ENCODE measurements around the gene MCF2L. TPM values are rescaled to one million over a fixed set of nuclear protein-coding genes. Genes with fewer than 3 reads are reported as not detected.

Gene MCF2L
- total and polyA plus RNA-seq, 2 experiments from 2014 or later = 27.6 to 38.6 TPM

DNA sequence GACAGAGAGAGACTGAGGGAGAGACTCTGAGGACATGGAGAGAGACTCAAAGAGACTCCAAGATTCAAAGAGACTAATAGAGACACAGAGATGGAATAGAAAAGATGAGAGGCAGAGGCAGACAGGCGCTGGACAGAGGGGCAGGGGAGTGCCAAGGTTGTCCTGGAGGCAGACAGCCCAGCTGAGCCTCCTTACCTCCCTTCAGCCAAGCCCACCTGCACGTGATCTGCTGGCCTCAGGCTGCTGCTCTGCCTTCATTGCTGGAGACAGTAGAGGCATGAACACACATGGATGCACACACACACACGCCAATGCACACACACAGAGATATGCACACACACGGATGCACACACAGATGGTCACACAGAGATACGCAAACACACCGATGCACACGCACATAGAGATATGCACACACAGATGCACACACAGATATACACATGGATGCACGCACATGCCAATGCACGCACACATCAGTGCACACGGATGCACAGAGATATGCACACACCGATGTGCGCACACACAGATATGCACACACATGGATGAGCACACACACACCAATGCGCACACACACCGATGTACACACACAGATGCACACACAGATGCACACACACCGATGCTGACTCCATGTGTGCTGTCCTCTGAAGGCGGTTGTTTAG is 150.3 kb downstream of the MCF2L start:
- no peak for DNase-seq (ENCODE audit: low read depth in 1 of 2, low spot score in 1 of 2)
- Histone ChIP-seq H3K4me3 (no peak overlapping the region), H3K4me1 (ENCODE audit: low read depth) (peaks cover 8% of the 10 kb centered on the region), H3K36me3 (no peaks in the 10 kb centered on the region), H3K27ac (no peak overlapping the region), H3K9me3 (ENCODE audit: low read depth) (no peaks in the 10 kb centered on the region), H3K27me3 (peaks cover 72% of the 10 kb centered on the region)
- TF ChIP-seq, protein P1, sequence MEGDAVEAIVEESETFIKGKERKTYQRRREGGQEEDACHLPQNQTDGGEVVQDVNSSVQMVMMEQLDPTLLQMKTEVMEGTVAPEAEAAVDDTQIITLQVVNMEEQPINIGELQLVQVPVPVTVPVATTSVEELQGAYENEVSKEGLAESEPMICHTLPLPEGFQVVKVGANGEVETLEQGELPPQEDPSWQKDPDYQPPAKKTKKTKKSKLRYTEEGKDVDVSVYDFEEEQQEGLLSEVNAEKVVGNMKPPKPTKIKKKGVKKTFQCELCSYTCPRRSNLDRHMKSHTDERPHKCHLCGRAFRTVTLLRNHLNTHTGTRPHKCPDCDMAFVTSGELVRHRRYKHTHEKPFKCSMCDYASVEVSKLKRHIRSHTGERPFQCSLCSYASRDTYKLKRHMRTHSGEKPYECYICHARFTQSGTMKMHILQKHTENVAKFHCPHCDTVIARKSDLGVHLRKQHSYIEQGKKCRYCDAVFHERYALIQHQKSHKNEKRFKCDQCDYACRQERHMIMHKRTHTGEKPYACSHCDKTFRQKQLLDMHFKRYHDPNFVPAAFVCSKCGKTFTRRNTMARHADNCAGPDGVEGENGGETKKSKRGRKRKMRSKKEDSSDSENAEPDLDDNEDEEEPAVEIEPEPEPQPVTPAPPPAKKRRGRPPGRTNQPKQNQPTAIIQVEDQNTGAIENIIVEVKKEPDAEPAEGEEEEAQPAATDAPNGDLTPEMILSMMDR (IDR thresholded peaks at IDR 0.05; ENCODE audit: low read depth, low read length) = no peak

DNA sequence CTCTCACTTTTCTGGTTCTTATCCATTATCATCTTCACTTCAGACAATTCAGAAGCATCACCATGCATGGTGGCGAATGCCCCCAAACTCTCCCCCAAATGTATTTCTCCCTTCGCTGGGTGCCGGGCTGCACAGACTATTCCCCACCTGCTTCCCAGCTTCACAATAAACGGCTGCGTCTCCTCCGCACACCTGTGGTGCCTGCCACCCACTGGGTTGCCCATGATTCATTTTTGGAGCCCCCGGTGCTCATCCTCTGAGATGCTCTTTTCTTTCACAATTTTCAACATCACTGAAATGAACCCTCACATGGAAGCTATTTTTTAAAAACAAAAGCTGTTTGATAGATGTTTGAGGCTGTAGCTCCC is 150.8 kb downstream of the MCF2L start:
- Histone ChIP-seq H3K36me3 (no peaks in the 10 kb centered on the region), H3K4me1 (ENCODE audit: low read depth) (peaks cover 8% of the 10 kb centered on the region), H3K4me3 (no peak overlapping the region), H3K27me3 (peaks cover 67% of the 10 kb centered on the region), H3K9me3 (ENCODE audit: low read depth) (no peaks in the 10 kb centered on the region), H3K27ac (no peak overlapping the region)
- TF ChIP-seq, protein P1 (IDR thresholded peaks at IDR 0.05; ENCODE audit: low read depth, low read length) = no peak
- DNase-seq (ENCODE audit: low read depth in 1 of 2, low spot score in 1 of 2) = no peak

DNA sequence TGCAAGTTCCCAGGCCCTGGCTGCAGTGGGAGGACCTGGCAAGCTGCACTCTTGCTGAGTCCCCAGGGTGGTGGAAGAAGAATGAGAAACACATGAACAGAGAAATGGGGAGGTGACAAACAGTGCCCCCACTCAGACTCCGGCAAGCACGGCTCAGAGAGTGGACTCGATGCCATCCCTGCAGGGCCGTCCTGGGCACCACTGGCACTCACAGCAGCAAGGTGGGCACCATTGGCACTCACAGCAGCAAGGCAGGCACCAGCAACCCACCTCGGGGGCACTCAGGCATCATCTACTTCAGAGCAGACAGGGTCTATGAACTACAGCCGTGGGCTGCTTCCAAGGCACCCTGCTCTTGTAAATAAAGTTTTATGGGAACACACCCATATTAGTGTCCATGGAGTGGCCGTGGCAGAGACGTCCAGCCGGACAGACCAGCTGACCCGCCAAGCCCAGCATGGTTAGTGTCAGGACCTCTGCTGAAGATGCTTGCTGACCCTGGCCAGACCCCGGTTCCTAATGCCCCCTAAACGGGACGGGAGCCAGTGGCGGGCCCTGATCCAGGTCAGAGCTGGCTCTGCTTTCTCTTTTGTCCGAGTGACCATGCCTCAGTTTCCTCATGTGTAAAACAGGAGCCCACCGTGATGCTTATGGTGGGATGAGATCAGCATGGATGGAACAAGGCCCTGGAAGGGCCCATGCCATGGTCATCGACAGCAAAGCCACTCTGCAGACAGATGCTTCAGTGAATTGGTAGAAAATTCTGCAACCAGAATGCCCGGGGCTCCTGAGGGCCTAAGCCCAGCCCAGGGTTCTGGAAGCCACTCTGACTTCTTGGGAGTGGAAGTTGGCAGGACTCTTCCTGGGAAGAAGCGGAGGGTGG is 151.5 kb downstream of the MCF2L start:
- peaks cover 8% of the 10 kb centered on the region for H3K4me1 ChIP-seq (ENCODE audit: low read depth)
- TF ChIP-seq, protein P1 (IDR thresholded peaks at IDR 0.05; ENCODE audit: low read depth, low read length) = no peak
- DNase-seq (ENCODE audit: low read depth in 1 of 2, low spot score in 1 of 2) = no peak
- peaks cover 63% of the 10 kb centered on the region for H3K27me3 ChIP-seq
- H3K36me3 ChIP-seq = no peaks in the 10 kb centered on the region
- no peaks in the 10 kb centered on the region for H3K9me3 ChIP-seq (ENCODE audit: low read depth)
- H3K4me3 ChIP-seq = no peak overlapping the region
- no peak overlapping the region for H3K27ac ChIP-seq

DNA sequence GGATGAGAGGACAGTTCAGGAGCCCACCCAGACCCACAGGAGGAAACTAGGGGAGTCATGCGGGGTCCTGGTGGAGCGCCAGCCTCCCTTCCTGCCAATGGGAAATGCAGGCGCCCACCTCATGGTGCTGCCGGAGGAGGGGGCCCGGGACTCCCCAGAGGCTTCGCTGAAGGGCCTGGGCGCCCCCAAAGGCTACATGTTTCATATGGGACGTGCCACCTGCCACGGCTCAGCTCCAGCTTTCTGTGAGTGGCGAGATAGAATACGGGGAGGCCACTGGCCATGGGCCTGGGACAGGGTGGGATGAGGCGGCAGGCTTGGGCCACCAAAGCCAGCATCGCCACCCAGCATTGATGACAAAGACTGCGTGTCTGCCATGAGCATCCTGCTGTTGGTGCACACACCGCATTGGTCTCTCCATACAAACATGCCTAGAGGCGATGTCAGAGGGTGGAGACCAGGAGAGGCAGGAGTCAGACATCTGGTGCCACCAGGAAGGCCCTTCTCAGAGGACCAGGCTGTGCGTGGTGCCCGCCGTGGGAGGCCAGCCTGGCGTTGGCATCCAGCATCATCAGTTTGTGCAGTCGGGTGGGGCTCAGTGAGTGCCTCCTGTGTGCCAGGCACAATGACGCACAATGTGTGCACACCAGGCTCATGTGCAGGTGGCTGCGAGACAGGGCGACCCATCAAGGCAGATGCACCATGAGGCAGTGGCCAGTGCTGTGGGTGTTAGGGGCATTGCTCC is 152.3 kb downstream of the MCF2L start:
- no peak overlapping the region for H3K4me3 ChIP-seq
- TF ChIP-seq, protein P1 (IDR thresholded peaks at IDR 0.05; ENCODE audit: low read depth, low read length) = no peak
- DNase-seq (ENCODE audit: low read depth in 1 of 2, low spot score in 1 of 2) = no peak
- peaks cover 63% of the 10 kb centered on the region for H3K27me3 ChIP-seq
- no peak overlapping the region for H3K27ac ChIP-seq
- H3K4me1 ChIP-seq (ENCODE audit: low read depth) = peaks cover 8% of the 10 kb centered on the region
- no peaks in the 10 kb centered on the region for H3K9me3 ChIP-seq (ENCODE audit: low read depth)
- H3K36me3 ChIP-seq = no peaks in the 10 kb centered on the region

DNA sequence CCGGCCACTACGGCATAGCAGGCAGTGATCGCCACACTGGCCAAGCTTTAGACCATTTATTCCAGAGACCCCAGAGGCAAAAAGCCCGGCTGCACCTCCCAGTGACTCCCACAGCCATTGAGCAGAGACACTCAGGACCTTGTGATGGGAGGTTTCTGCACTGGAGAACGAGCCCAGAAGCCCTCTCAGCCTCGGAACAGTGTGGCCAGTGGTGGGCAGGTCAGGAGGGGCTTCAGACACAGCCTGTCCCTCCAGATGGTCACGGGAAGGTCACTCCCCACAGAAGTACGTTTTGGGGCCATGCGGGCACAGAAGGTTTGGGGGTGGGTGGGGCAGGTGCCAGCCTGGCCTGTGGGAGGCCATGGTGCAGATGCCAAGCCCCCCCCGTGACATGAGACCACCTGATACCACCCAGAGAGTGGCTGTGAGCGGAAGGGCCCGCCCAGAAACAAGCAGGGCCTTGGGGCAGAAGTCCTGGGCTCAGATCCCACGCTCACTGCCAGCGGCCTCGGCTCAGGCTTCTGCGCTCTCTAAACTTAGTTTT is 153.0 kb downstream of the MCF2L start:
- no peak for DNase-seq (ENCODE audit: low read depth in 1 of 2, low spot score in 1 of 2)
- H3K27ac ChIP-seq = no peak overlapping the region
- TF ChIP-seq, protein P1 (IDR thresholded peaks at IDR 0.05; ENCODE audit: low read depth, low read length) = no peak
- peaks cover 8% of the 10 kb centered on the region for H3K4me1 ChIP-seq (ENCODE audit: low read depth)
- H3K9me3 ChIP-seq (ENCODE audit: low read depth) = no peaks in the 10 kb centered on the region
- no peak overlapping the region for H3K4me3 ChIP-seq
- H3K36me3 ChIP-seq = no peaks in the 10 kb centered on the region
- H3K27me3 ChIP-seq = peaks cover 63% of the 10 kb centered on the region
